K562 (cell line): ENCODE data around the gene IGSF21. TPM values are rescaled to one million over a fixed set of nuclear protein-coding genes. Genes with fewer than 3 reads are reported as not detected.
A peak's percentile ranks its signal among the peaks of the same experiment; 100 is the strongest.

ENCODE experiments used
- ATAC-seq: fragments of 200-7000 bp; cut with Tn5 transposase; 3 replicates; pipeline ENCODE4 v1.9.1; 2020; ENCODE audit warnings: moderate library complexity
- BruUV-seq: library from RNA; stranded (reverse); fragments of 400-500 nt; replicated peaks from 2 replicates; lab custom pipeline; 2021; lab: Mats Ljungman, UMichigan
- CTCF ChIA-PET: fragments of 300-600 bp; formaldehyde crosslinking; extraction: SDS; loops from one replicate; lab custom pipeline; 2021; ENCODE audit warnings: low intra/inter-chr PET ratio; lab: Yijun Ruan, JAX
- POLR2A ChIA-PET: fragments of 300-600, 350-650 bp; sonication (Branson Sonifier 250); formaldehyde crosslinking; extraction: SDS; loops from one replicate; lab custom pipeline; 2021; ENCODE audit warnings: antibody characterized with exemption, inconsistent platforms; lab: Yijun Ruan, JAX
- DNase-seq, 4 experiments: peaks; one replicate each; pipeline versions ENCODE4 v3.0.0 to v3.0.0-alpha.2; 2011 to 2018; ENCODE audit warnings: low spot score in 3 of 4, mixed read lengths in 3 of 4; ENCODE audit errors: extremely low read depth in 1 of 4
- FAIRE-seq: peaks from 2 replicates; lab custom pipeline; 2011; peaks lifted over from hg19 to GRCh38; lab: Jason Lieb, UNC
- H2AFZ ChIP-seq: 2 replicates; pipeline ENCODE4 v1.6.0; 2011; ENCODE audit warnings: low read depth, low read length, control low read depth, inconsistent platforms
- H3K27ac ChIP-seq: fragments of 200-600 bp; 3 replicates; pipeline ENCODE4 v1.8.0; 2011; ENCODE audit warnings: low read depth, mild to moderate bottlenecking, control low read depth, inconsistent platforms, low read length, moderate library complexity, mixed read lengths; ENCODE audit errors: extremely low read depth
- H3K27me3 ChIP-seq, 2 experiments: fragments of 300-600 bp in 1 of 2; 2 replicates in 1 of 2; 3 replicates in 1 of 2; pipeline versions ENCODE4 v1.6.0 to v1.8.0; 2011; ENCODE audit warnings: inconsistent platforms in 2 of 2, low read length in 2 of 2, mild to moderate bottlenecking in 1 of 2, mixed read lengths in 1 of 2, moderate library complexity in 1 of 2; ENCODE audit not compliant: control insufficient read depth in 2 of 2, insufficient read depth in 2 of 2
- H3K36me3 ChIP-seq: fragments of 300-600 bp; 3 replicates; pipeline ENCODE4 v1.8.0; 2011; ENCODE audit warnings: mild to moderate bottlenecking, low read length, inconsistent platforms; ENCODE audit not compliant: control insufficient read depth, insufficient read depth
- H3K4me1 ChIP-seq, 2 experiments: fragments of 200-600 bp in 1 of 2; replicated peaks in 1 of 2; 2 replicates in 1 of 2; 3 replicates in 1 of 2; pipeline versions ENCODE4 v1.5.1 to v1.8.0; 2011; ENCODE audit warnings: inconsistent platforms in 2 of 2, low read length in 2 of 2, mild to moderate bottlenecking in 1 of 2, mixed read lengths in 1 of 2, moderate library complexity in 1 of 2; ENCODE audit not compliant: control insufficient read depth in 2 of 2, insufficient read depth in 2 of 2
- H3K4me2 ChIP-seq: 2 replicates; pipeline ENCODE4 v1.6.1; 2011; ENCODE audit warnings: low read length, control low read depth, inconsistent platforms, mixed read lengths; ENCODE audit not compliant: insufficient read depth
- H3K4me3 ChIP-seq: fragments of 200-600 bp; sonication (generic), shearing (Covaris generic); 2 replicates; pipeline ENCODE4 v1.5.1; 2016; ENCODE audit warnings: control low read depth, inconsistent platforms
- H3K79me2 ChIP-seq: fragments of 200-600 bp; 3 replicates; pipeline ENCODE4 v1.8.0; 2011; ENCODE audit warnings: low read length, inconsistent platforms; ENCODE audit not compliant: control insufficient read depth, insufficient read depth
- H3K9ac ChIP-seq, 2 experiments: 2 replicates each; pipeline versions ENCODE4 v1.6.0 to v1.6.1; 2011; ENCODE audit warnings: low read depth in 2 of 2, low read length in 2 of 2, control low read depth in 1 of 2, inconsistent platforms in 1 of 2, mild to moderate bottlenecking in 1 of 2, mixed read lengths in 1 of 2; ENCODE audit not compliant: insufficient read depth in 1 of 2
- H3K9me1 ChIP-seq: one replicate; pipeline ENCODE4 v1.6.0; 2011; ENCODE audit warnings: inconsistent platforms, mild to moderate bottlenecking, low read length, moderate library complexity; ENCODE audit not compliant: control insufficient read depth, insufficient read depth
- H3K9me3 ChIP-seq: replicated peaks from 2 replicates; pipeline ENCODE4 v1.5.1; 2011; ENCODE audit warnings: low read depth, low read length, inconsistent platforms; ENCODE audit not compliant: control insufficient read depth, insufficient read depth
- H4K20me1 ChIP-seq: replicated peaks from 2 replicates; pipeline ENCODE4 v1.6.1; 2011; ENCODE audit warnings: low read length, inconsistent platforms, mixed read lengths; ENCODE audit not compliant: control insufficient read depth, insufficient read depth
- ARID1B ChIP-seq: fragments of 450-650 bp; IDR thresholded peaks from 2 replicates; pipeline ENCODE4 v1.6.1; 2016; ENCODE audit warnings: antibody characterized with exemption, mild to moderate bottlenecking, inconsistent platforms
- BACH1 ChIP-seq: fragments of 200-800 bp; sonication (Bioruptor generic); IDR thresholded peaks from 2 replicates; pipeline ENCODE4 v1.6.1; 2016; ENCODE audit warnings: missing genetic modification characterization, missing compliant biosample characterization
- DACH1 ChIP-seq: fragments of 450-650 bp; IDR thresholded peaks from 2 replicates; pipeline ENCODE4 v1.6.1; 2018; ENCODE audit not compliant: partially characterized antibody
- GTF2F1 ChIP-seq: IDR thresholded peaks from 2 replicates; pipeline ENCODE4 v1.6.1; 2011; ENCODE audit warnings: low read depth, low read length, improper control_type of control experiment
- ILF3 ChIP-seq: fragments of 450-650 bp; IDR thresholded peaks from 2 replicates; pipeline ENCODE4 v1.6.1; 2018; ENCODE audit warnings: antibody characterized with exemption, mild to moderate bottlenecking, moderate library complexity, borderline replicate concordance
- LEF1 ChIP-seq: fragments of 450-650 bp; IDR thresholded peaks from 2 replicates; pipeline ENCODE4 v1.6.1; 2016; ENCODE audit warnings: mild to moderate bottlenecking
- ZBTB8A ChIP-seq: fragments of 450-650 bp; IDR thresholded peaks from 2 replicates; pipeline ENCODE4 v1.6.1; 2018; ENCODE audit warnings: mild to moderate bottlenecking, moderate library complexity; ENCODE audit not compliant: partially characterized antibody
- ZNF695 ChIP-seq: fragments of 450-650 bp; formaldehyde crosslinking; IDR thresholded peaks from 2 replicates; pipeline ENCODE4 v1.4.0; 2020; ENCODE audit warnings: mild to moderate bottlenecking, moderate library complexity
- ZNF780A ChIP-seq: fragments of 250-450 bp; sonication (Bioruptor Pico); IDR thresholded peaks from 2 replicates; pipeline ENCODE4 v1.5.0; 2021; ENCODE audit warnings: mild to moderate bottlenecking
- WGBS: fragments of 100-300 bp; shearing (Covaris generic); methylation state at CpG from one replicate; pipeline ENCODE4 v1.1.6; 2016; ENCODE audit warnings: low coverage, mixed read lengths; ENCODE audit not compliant: insufficient coverage; ENCODE audit errors: missing lambda C conversion rate; 5-methylcytosine and 5-hydroxymethylcytosine counted together
- in situ Hi-C: fragments of 300-500 bp; cut with MboI; formaldehyde crosslinking; loops from 4 replicates; pipeline ENCODE4 v1.15.0; 2018; ENCODE audit warnings: inconsistent platforms, mixed read lengths
- intact Hi-C: fragments of 100-400 bp; cut with micrococcal nuclease; formaldehyde crosslinking; loops from 2 replicates; pipeline ENCODE4 v1.14.2; 2022
- polyA plus RNA-seq, 8 experiments: library from polyadenylated mRNA; depleted of rRNA in 4 of 8; stranded (reverse) in 5 of 8; unstranded in 3 of 8; fragments of >200 nt; fragmentation: Nextera tagmentation in 2 of 8; fragmentation: Illumina TruSeq in 1 of 8; extraction: Ambion mirVana in 2 of 8; extraction: Trizol in 1 of 8; gene quantifications; 2 replicates each; pipeline versions ENCODE4 v1.2.1 to v1.2.3, GENCODE V29; 2011 to 2014; ENCODE audit warnings: inconsistent platforms in 1 of 8, missing spikeins in 1 of 8
- total RNA-seq, 7 experiments: library from RNA; depleted of rRNA in 6 of 7; stranded (reverse); fragments of >200 nt in 6 of 7; fragmentation: Illumina TruSeq in 2 of 7; extraction: Trizol in 2 of 7; gene quantifications; 2 replicates each; pipeline versions ENCODE4 v1.2.1 to v1.2.3, GENCODE V29; 2011 to 2021; ENCODE audit warnings: low replicate concordance in 1 of 7
- TF ChIP-seq, protein P1 (sequence below): fragments of 250-450 bp; sonication (Bioruptor Pico); IDR thresholded peaks from 2 replicates; pipeline ENCODE4 v1.8.0; 2021; ENCODE audit warnings: moderate library complexity, mild to moderate bottlenecking, inconsistent platforms
- TF ChIP-seq, protein P2 (sequence below): fragments of 250-450 bp; sonication (Bioruptor Pico); IDR thresholded peaks from 2 replicates; pipeline ENCODE4 v1.5.0; 2021

IGSF21 gene
- total and polyA plus RNA-seq, 9 of the 15 experiments (the other 6 are each of a cell fraction or from before 2014, with no cell fraction given): not detected

DNA sequence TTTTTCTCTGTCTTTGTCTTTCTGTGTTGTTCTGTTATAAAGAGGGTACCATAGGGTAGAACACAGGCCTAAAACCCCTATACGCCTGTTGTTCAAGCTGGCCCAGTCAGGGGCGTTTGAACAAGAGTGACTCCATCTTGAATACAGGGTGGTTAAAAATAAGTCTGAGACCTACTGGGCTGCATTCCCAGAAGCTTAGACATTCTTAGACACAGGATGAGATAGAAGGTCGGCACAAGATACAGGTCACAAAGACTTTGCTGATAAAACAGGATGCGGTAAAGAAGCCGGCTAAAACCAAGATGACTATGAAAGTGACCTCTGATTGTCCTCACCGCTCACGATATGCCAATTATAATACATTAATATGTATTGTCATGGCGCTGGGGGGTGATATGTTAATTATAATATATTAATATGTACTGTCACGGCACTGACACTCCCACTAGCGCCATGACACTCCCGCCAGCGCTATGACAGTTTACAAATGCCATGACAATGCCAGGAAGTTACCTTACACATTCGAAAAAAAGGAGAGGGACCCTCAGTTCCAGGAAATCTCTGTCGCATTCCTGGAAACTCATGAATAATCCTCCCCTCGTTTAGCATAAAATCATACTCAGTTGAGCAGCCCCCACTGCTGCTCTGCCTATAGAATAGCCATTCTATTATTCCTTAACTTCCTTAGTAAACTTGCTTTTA, 314.6 kb downstream of the IGSF21 start (continued):
- TF ChIP-seq, protein P1, sequence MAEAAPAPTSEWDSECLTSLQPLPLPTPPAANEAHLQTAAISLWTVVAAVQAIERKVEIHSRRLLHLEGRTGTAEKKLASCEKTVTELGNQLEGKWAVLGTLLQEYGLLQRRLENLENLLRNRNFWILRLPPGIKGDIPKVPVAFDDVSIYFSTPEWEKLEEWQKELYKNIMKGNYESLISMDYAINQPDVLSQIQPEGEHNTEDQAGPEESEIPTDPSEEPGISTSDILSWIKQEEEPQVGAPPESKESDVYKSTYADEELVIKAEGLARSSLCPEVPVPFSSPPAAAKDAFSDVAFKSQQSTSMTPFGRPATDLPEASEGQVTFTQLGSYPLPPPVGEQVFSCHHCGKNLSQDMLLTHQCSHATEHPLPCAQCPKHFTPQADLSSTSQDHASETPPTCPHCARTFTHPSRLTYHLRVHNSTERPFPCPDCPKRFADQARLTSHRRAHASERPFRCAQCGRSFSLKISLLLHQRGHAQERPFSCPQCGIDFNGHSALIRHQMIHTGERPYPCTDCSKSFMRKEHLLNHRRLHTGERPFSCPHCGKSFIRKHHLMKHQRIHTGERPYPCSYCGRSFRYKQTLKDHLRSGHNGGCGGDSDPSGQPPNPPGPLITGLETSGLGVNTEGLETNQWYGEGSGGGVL: peak; percentile 97
- no peak for TF ChIP-seq ZBTB8A
- TF ChIP-seq LEF1: no peak
- TF ChIP-seq BACH1 (tag): peak; percentile 100
- TF ChIP-seq, protein P2, sequence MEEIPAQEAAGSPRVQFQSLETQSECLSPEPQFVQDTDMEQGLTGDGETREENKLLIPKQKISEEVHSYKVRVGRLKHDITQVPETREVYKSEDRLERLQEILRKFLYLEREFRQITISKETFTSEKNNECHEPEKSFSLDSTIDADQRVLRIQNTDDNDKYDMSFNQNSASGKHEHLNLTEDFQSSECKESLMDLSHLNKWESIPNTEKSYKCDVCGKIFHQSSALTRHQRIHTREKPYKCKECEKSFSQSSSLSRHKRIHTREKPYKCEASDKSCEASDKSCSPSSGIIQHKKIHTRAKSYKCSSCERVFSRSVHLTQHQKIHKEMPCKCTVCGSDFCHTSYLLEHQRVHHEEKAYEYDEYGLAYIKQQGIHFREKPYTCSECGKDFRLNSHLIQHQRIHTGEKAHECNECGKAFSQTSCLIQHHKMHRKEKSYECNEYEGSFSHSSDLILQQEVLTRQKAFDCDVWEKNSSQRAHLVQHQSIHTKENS (CRISPR knock-in tag): peak; percentile 99

DNA sequence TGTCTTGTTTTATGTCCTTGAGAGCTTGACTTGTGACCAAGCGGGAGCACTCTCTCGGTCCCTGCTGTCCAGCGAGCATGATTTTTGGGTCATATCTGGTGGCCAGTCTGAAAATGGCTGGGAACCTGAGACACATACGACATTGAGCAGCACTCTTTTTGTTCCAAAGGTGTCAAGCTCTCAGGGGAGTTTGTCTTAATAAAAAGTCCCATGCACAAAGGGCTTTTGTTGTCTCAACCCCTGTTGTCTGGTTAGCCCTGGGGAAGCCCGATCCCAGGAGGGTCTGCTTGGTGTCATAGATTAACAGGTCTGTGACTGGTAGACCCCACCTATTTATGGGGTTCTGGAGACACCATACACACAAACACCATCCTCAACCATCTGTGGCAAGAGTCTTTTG, 315.4 kb downstream of the IGSF21 start:
- Histone ChIP-seq H3K4me1 (peaks cover 0 to 25% of the 10 kb centered on the region in 2 experiments; a peak in 3 of 5 replicates), H3K4me3 (no peak overlapping the region), H3K9me1 (no peaks in the 10 kb centered on the region), H4K20me1 (no peaks in the 10 kb centered on the region), H3K36me3 (no peaks in the 10 kb centered on the region), H3K79me2 (no peaks in the 10 kb centered on the region), H2AFZ (peak overlapping the region; percentile 45; the same call in 1 of the 2 replicates), H3K27ac (peak overlapping the region; percentile 26), H3K27me3 (no peaks in the 10 kb centered on the region), H3K4me2 (no peak overlapping the region), H3K9ac (no peak overlapping the region), H3K9me3 (no peaks in the 10 kb centered on the region; the same call in 1 of the 2 replicates)
- 22% methylated on average over 5 of the region's 5 CpGs for WGBS
- DNase-seq (no peak), FAIRE-seq (no peak), ATAC-seq (no peak)
- in situ Hi-C loops (no loop called here), intact Hi-C loops (no loop called here)
- ChIA-PET POLR2A (interaction anchor here (0.6 kb wide), 1 partner anchor 37 kb away, joined by 3 read pairs; no protein-coding TSS in a partner anchor), CTCF (no interaction called here)
- no TSS peak for BruUV-seq
- TF ChIP-seq ARID1B: no peak
- TF ChIP-seq GTF2F1: no peak
- no peak for TF ChIP-seq ZNF780A (CRISPR knock-in tag)
- TF ChIP-seq ZNF695: no peak
- TF ChIP-seq ILF3: no peak
- TF ChIP-seq DACH1: no peak
